GM12878 (cell line): ENCODE results near the gene STARD13. TPM values are rescaled to one million over a fixed set of nuclear protein-coding genes. Genes with fewer than 3 reads are reported as not detected.

ENCODE experiments used
- ATAC-seq: fragments of 200-7000 bp; cut with Tn5 transposase; 3 replicates; pipeline ENCODE4 v1.9.1; 2020; ENCODE audit warnings: mild to moderate bottlenecking, moderate library complexity
- BruUV-seq: library from RNA; stranded (reverse); fragments of 400-500 nt; replicated peaks from 2 replicates; lab custom pipeline; 2021; lab: Mats Ljungman, UMichigan
- CTCF ChIA-PET: fragments of 300-600 bp; sonication (Branson Sonifier 250); formaldehyde crosslinking; extraction: SDS; loops from one replicate; lab custom pipeline; 2021; ENCODE audit warnings: inconsistent platforms; lab: Yijun Ruan, JAX
- POLR2A ChIA-PET: fragments of 350-600 bp; formaldehyde crosslinking; extraction: SDS; loops from one replicate; lab custom pipeline; 2021; ENCODE audit warnings: inconsistent platforms; lab: Charles Lee
- RAD21 ChIA-PET: fragments of 300-600 bp; sonication (Branson Sonifier 250); formaldehyde crosslinking; loops from one replicate; lab custom pipeline; 2023; ENCODE audit warnings: antibody characterized with exemption; ENCODE audit not compliant: unreplicated experiment; lab: Charles Lee
- SMC1A ChIA-PET: fragments of 300-600 bp; sonication (Branson Sonifier 250); formaldehyde crosslinking; loops from one replicate; lab custom pipeline; 2023; ENCODE audit not compliant: unreplicated experiment, uncharacterized antibody; lab: Charles Lee
- DNase-seq: peaks from one replicate; pipeline ENCODE4 v3.0.0-alpha.2; 2011; ENCODE audit warnings: low read depth, low spot score
- FAIRE-seq: peaks from 3 replicates; lab custom pipeline; 2011; peaks lifted over from hg19 to GRCh38; lab: Jason Lieb, UNC
- H2AFZ ChIP-seq: 2 replicates; pipeline ENCODE4 v1.6.0; 2011; ENCODE audit warnings: low read depth, low read length, control low read depth; ENCODE audit not compliant: control insufficient read depth
- H3K27ac ChIP-seq: 2 replicates; pipeline ENCODE4 v1.5.1; 2011; ENCODE audit warnings: control low read depth; ENCODE audit not compliant: control insufficient read depth, insufficient read depth
- H3K27me3 ChIP-seq, 2 experiments: replicated peaks in 1 of 2; 2 replicates each; pipeline versions ENCODE4 v1.6.0 to v1.6.1; 2011; ENCODE audit warnings: low read length in 1 of 2; ENCODE audit not compliant: control insufficient read depth in 2 of 2, insufficient read depth in 2 of 2
- H3K36me3 ChIP-seq, 2 experiments: 2 replicates each; pipeline ENCODE4 v1.5.1; 2011; ENCODE audit warnings: low read length in 1 of 2; ENCODE audit not compliant: control insufficient read depth in 2 of 2, insufficient read depth in 2 of 2
- H3K4me1 ChIP-seq: 2 replicates; pipeline ENCODE4 v1.6.1; 2011; ENCODE audit warnings: mild to moderate bottlenecking, low read length, moderate library complexity, mixed read lengths; ENCODE audit not compliant: control insufficient read depth, insufficient read depth
- H3K4me2 ChIP-seq: 2 replicates; pipeline ENCODE4 v1.6.0; 2011; ENCODE audit warnings: control low read depth; ENCODE audit not compliant: control insufficient read depth, insufficient read depth
- H3K4me3 ChIP-seq: fragments of 200-600 bp; sonication (generic); 2 replicates; pipeline ENCODE4 v1.5.1; 2016
- H3K79me2 ChIP-seq: 2 replicates; pipeline ENCODE4 v1.6.0; 2011; ENCODE audit warnings: low read length; ENCODE audit not compliant: control insufficient read depth, insufficient read depth
- H3K9ac ChIP-seq: 2 replicates; pipeline ENCODE4 v1.8.0; 2011; ENCODE audit warnings: low read length, control low read depth, mixed read lengths; ENCODE audit not compliant: control insufficient read depth, insufficient read depth
- H3K9me3 ChIP-seq: replicated peaks from 3 replicates; pipeline ENCODE4 v1.5.1; 2011; ENCODE audit warnings: mild to moderate bottlenecking, low read length; ENCODE audit not compliant: control insufficient read depth, insufficient read depth
- H4K20me1 ChIP-seq: 2 replicates; pipeline ENCODE4 v1.6.0; 2011; ENCODE audit not compliant: control insufficient read depth, insufficient read depth
- ATF7 ChIP-seq: fragments of 450-650 bp; IDR thresholded peaks from 2 replicates; pipeline ENCODE4 v1.6.1; 2016; ENCODE audit warnings: low read depth, mild to moderate bottlenecking
- BHLHE40 ChIP-seq, 2 experiments: fragments of 450-650 bp in 1 of 2; IDR thresholded peaks; 2 replicates each; pipeline ENCODE4 v1.6.1; 2011 to 2017; ENCODE audit warnings: low read depth in 2 of 2, borderline replicate concordance in 1 of 2, improper control_type of control experiment in 1 of 2, low read length in 1 of 2, mild to moderate bottlenecking in 1 of 2
- CHD4 ChIP-seq: fragments of 200-600 bp; sonication (generic); IDR thresholded peaks from 2 replicates; pipeline ENCODE4 v1.6.1; 2016; ENCODE audit warnings: mild to moderate bottlenecking
- MTA3 ChIP-seq: IDR thresholded peaks from 2 replicates; pipeline ENCODE4 v1.6.1; 2012; ENCODE audit warnings: low read length, inconsistent platforms, borderline replicate concordance
- MXI1 ChIP-seq: fragments of 150-350 bp; IDR thresholded peaks from 2 replicates; pipeline ENCODE4 v1.6.1; 2011; ENCODE audit warnings: low read depth, mild to moderate bottlenecking, inconsistent platforms, low read length, improper control_type of control experiment
- MYB ChIP-seq: fragments of 150-350 bp; IDR thresholded peaks from 2 replicates; pipeline ENCODE4 v1.6.1; 2014; ENCODE audit warnings: mild to moderate bottlenecking, low read depth, low read length, borderline replicate concordance
- NFYB ChIP-seq: IDR thresholded peaks from 2 replicates; pipeline ENCODE4 v1.6.1; 2011; ENCODE audit warnings: low read depth, mild to moderate bottlenecking, low read length, improper control_type of control experiment, moderate library complexity; ENCODE audit not compliant: insufficient read depth
- POLR2AphosphoS5 ChIP-seq: IDR thresholded peaks from 2 replicates; pipeline ENCODE4 v1.6.1; 2011; ENCODE audit warnings: mild to moderate bottlenecking, low read length, inconsistent platforms
- POU2F2 ChIP-seq: IDR thresholded peaks from 3 replicates; pipeline ENCODE4 v1.6.1; 2011; ENCODE audit warnings: low read depth, mild to moderate bottlenecking, low read length, borderline replicate concordance
- RAD51 ChIP-seq: fragments of 450-650 bp; IDR thresholded peaks from 2 replicates; pipeline ENCODE4 v1.6.1; 2016; ENCODE audit warnings: moderate library complexity, mild to moderate bottlenecking, inconsistent platforms
- RB1 ChIP-seq: fragments of 450-650 bp; formaldehyde crosslinking; IDR thresholded peaks from 2 replicates; pipeline ENCODE4 v1.6.1; 2017; ENCODE audit warnings: mild to moderate bottlenecking, borderline replicate concordance
- SUZ12 ChIP-seq: fragments of 200-600 bp; sonication (generic); IDR thresholded peaks from one replicate; pipeline ENCODE4 v1.6.1; 2018; ENCODE audit warnings: antibody characterized with exemption, mild to moderate bottlenecking; ENCODE audit not compliant: unreplicated experiment
- YBX1 ChIP-seq: fragments of 450-650 bp; IDR thresholded peaks from 2 replicates; pipeline ENCODE4 v1.6.1; 2016; ENCODE audit warnings: antibody characterized with exemption
- ZBED1 ChIP-seq: IDR thresholded peaks from 2 replicates; pipeline ENCODE4 v1.6.1; 2016; ENCODE audit warnings: borderline replicate concordance
- WGBS: methylation state at CpG from one replicate; pipeline ENCODE4 v1.1.6; 2016; ENCODE audit warnings: low lambda C conversion rate; ENCODE audit not compliant: insufficient replicate concordance, insufficient coverage; ENCODE audit errors: missing lambda C conversion rate; 5-methylcytosine and 5-hydroxymethylcytosine counted together
- in situ Hi-C: fragments of 300-500 bp; cut with MboI; formaldehyde crosslinking; loops from 9 replicates; pipeline ENCODE4 v1.14.3; 2018; ENCODE audit warnings: mixed read lengths
- intact Hi-C: fragments of 100-400 bp; cut with micrococcal nuclease; formaldehyde crosslinking; loops from one replicate; pipeline ENCODE4 v1.14.2; 2022; ENCODE audit not compliant: unreplicated experiment
- polyA plus RNA-seq, 11 experiments: library from polyadenylated mRNA; depleted of rRNA in 4 of 11; unstranded in 6 of 11; stranded (reverse) in 5 of 11; fragments of >200 nt; fragmentation: Nextera tagmentation in 4 of 11; fragmentation: Illumina TruSeq in 1 of 11; extraction: Ambion mirVana in 4 of 11; extraction: Trizol in 1 of 11; gene quantifications; 1 replicate in 1 of 11; 2 replicates in 10 of 11; pipeline versions ENCODE4 v1.2.1 to v1.2.3, GENCODE V29; 2011 to 2016; ENCODE audit warnings: inconsistent platforms in 2 of 11, missing spikeins in 2 of 11, low read depth in 1 of 11
- total RNA-seq, 4 experiments: library from RNA; depleted of rRNA in 3 of 4; stranded (reverse); fragments of >200 nt in 3 of 4; fragmentation: Illumina TruSeq in 1 of 4; extraction: Trizol in 1 of 4; gene quantifications; 2 replicates each; pipeline versions ENCODE4 v1.2.1 to v1.2.3, GENCODE V29; 2013 to 2021

The STARD13 gene
- total and polyA plus RNA-seq, 10 of the 15 experiments (the other 5 are each of a cell fraction or from before 2014, with no cell fraction given) = 4.0 to 41.6 (median 10.1) TPM

GRCh38 chr13:33296793-33297425, 11.4 kb upstream of the STARD13 start:
- no peaks in the 10 kb centered on the region for H3K27me3 ChIP-seq
- H3K27ac ChIP-seq = no peak overlapping the region
- POLR2A ChIA-PET = no interaction called here
- no TSS peak for BruUV-seq
- H3K9ac ChIP-seq = no peak overlapping the region
- SMC1A ChIA-PET = no interaction called here
- no peaks in the 10 kb centered on the region for H3K79me2 ChIP-seq
- whole genome bisulfite sequencing = 72% methylated on average over 7 of the region's 7 CpGs
- no peaks in the 10 kb centered on the region for H3K36me3 ChIP-seq
- no peaks in the 10 kb centered on the region for H4K20me1 ChIP-seq
- intact Hi-C loops = no loop called here
- no peak overlapping the region for H2AFZ ChIP-seq
- ATAC-seq = no peak
- RAD21 ChIA-PET = no interaction called here
- no peak overlapping the region for H3K4me3 ChIP-seq
- H3K9me3 ChIP-seq = no peaks in the 10 kb centered on the region
- H3K4me1 ChIP-seq = no peaks in the 10 kb centered on the region
- CTCF ChIA-PET = no interaction called here
- no peak overlapping the region for H3K4me2 ChIP-seq
- in situ Hi-C loops = no loop called here
- FAIRE-seq = no peak
- TF ChIP-seq MYB (no peak), POLR2AphosphoS5 (no peak), POU2F2 (no peak), RAD51 (no peak), RB1 (no peak), ATF7 (no peak), SUZ12 (no peak)
- DNase-seq = no peak

- Histone ChIP-seq H3K9ac (no peak overlapping the region), H3K79me2 (no peaks in the 10 kb centered on the region), H2AFZ (no peak overlapping the region), H3K27me3 (no peaks in the 10 kb centered on the region), H3K36me3 (no peaks in the 10 kb centered on the region), H4K20me1 (no peaks in the 10 kb centered on the region), H3K4me2 (no peak overlapping the region), H3K4me1 (no peaks in the 10 kb centered on the region), H3K27ac (no peak overlapping the region), H3K9me3 (no peaks in the 10 kb centered on the region), H3K4me3 (no peak overlapping the region)
- CTCF ChIA-PET = interaction anchor here (1.0 kb wide), 1 partner anchor 65 kb away, joined by 3 read pairs; no protein-coding TSS in a partner anchor
- POLR2A ChIA-PET = no interaction called here
- SMC1A ChIA-PET = interaction anchor here (1.1 kb wide), 1 partner anchor 10 kb away, joined by 4 read pairs; no protein-coding TSS in a partner anchor
- ATAC-seq = no peak
- BruUV-seq = no TSS peak
- in situ Hi-C loops = no loop called here
- no peak for FAIRE-seq
- RAD21 ChIA-PET = no interaction called here
- no peak for DNase-seq
- intact Hi-C loops = no loop called here
- 54% methylated on average over 6 of the region's 6 CpGs for WGBS
- TF ChIP-seq ZBED1 (no peak), MTA3 (no peak), MXI1 (no peak), CHD4 (no peak), NFYB (no peak), BHLHE40 (IDR thresholded peaks at IDR 0.05; ENCODE audit: borderline replicate concordance in 1 of 2, low read depth in 2 of 2, low read length in 1 of 2) (no peak), POU2F2 (no peak), YBX1 (no peak), RB1 (no peak)
Observed at GRCh38 chr13:33292712-33293111, 7.2 kb upstream of the STARD13 start.
